T-helper 1 cell treated with Interleukin-12 subunit alpha and Interleukin-12 subunit beta and Interleukin-4 antibody, amounts not matched to agents 30 μg/mL and 1 μg/mL, for 36 hours (primary cell): ENCODE data around the gene PPP1R3E.

ENCODE experiments used
- H3K27ac Mint-ChIP-seq: one replicate; pipeline ENCODE4 v1.8.0; 2021; ENCODE audit warnings: mild to moderate bottlenecking, mixed read lengths
- H3K27me3 Mint-ChIP-seq: one replicate; pipeline ENCODE4 v1.8.0; 2021; ENCODE audit warnings: low read depth, mixed read lengths
- H3K36me3 Mint-ChIP-seq: one replicate; pipeline ENCODE4 v1.8.0; 2021; ENCODE audit warnings: low read depth, mixed read lengths
- H3K4me1 Mint-ChIP-seq: one replicate; pipeline ENCODE4 v1.8.0; 2021; ENCODE audit warnings: low read depth, mixed read lengths
- H3K4me3 Mint-ChIP-seq: one replicate; pipeline ENCODE4 v1.8.0; 2021; ENCODE audit warnings: mild to moderate bottlenecking, moderate library complexity, mixed read lengths
- H3K9me3 Mint-ChIP-seq: one replicate; pipeline ENCODE4 v1.8.0; 2021; ENCODE audit warnings: mixed read lengths

The PPP1R3E gene, protein sequence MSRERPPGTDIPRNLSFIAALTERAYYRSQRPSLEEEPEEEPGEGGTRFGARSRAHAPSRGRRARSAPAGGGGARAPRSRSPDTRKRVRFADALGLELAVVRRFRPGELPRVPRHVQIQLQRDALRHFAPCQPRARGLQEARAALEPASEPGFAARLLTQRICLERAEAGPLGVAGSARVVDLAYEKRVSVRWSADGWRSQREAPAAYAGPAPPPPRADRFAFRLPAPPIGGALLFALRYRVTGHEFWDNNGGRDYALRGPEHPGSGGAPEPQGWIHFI

DNA sequence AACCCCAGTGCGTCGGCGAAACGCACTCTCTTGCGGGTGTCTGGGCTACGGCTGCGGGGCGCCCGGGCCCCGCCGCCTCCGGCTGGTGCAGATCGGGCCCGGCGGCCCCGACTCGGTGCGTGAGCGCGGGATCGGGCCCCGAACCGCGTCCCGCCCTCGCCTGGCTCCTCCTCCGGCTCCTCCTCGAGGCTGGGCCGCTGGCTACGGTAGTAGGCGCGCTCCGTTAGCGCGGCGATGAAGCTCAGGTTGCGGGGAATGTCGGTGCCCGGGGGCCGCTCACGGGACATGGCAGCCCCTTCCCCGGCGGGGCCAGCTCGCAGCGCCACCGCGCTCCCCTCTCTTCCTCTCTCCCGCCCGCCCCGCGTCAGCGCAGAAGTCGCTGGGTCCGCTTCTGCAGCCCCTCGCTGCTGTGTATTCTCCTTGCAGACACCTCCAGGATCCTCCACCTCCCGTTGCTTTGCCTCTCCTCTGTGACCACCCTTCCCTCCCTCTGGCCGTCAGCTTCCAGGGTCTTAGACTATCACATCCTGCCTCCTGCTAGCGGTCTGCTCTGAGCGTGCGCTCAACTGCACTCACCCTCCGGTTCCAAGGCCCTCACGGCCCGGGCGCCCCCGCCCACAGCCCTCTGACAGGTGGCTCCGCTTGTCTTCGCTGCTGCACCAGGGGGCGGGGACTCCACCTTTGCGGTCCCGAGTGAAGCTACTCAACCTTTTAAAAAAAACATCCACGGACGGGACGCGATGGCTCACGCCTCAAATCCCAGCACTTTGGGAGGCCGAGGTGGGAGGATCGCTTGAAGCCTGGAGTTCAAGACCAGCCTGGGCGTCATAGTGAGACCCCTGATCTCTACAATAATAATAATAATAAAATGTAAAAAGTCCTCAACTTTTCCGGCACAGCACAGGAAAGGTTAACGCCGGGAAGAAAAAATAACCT is at the start of gene PPP1R3E:
Gene PPP1R3E, minus strand, starts transcription at position 570 of the 936 bp plus-strand sequence. Its CDS starts 283 bp downstream, at position 287.
- peak within 1 kb of the TSS; percentile 100 for H3K4me3 Mint-ChIP-seq
- H3K27me3 Mint-ChIP-seq, result peaks cover 5% of the 10 kb centered on the region
- peaks cover 4% of the 10 kb centered on the region for H3K36me3 Mint-ChIP-seq
- H3K9me3 Mint-ChIP-seq, result no peaks in the 10 kb centered on the region
- peak within 1 kb of the TSS; percentile 100 for H3K27ac Mint-ChIP-seq
- peaks cover 25% of the 10 kb centered on the region for H3K4me1 Mint-ChIP-seq

DNA sequence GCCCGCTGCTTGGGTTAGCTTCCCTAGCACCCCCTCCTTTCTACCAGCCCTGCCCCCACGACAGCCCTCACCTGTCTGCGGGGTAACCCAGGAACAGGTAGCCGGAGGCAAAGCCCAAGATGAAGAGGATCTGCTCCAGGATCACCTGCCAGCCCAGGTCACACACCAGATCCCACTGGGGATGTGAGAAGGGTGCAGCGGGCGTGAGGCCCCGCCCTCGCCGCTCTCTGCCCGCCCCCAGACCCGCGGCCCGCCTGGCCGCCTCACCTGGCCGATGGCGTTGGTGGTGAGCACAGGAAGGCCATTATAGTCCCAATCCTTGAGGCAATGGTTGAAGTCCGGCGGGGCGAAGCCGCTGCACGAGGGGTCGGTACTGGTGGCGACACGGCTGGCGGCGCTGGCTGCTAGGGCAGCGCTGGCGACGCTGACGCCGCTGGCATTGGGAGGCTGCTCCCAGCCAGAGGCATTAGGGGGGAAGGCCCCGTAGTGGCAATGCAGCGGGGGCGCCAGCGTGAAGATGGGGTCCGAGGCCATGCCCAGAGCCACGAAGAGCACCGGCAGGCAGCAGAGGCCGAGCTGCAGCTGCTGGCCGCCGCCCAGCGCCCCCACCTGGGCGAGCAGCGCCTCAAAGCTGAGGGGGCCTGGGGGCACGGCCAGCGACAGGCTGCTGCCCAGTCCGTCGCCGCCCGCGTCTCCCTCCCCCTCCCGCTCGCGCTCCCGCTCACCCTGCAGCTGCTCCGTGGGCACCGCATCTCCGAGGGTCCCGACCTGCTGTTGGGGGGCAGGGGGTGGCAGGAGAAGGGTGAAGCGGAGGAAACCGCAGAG is 49.2 kb upstream of the PPP1R3E start:
- peaks cover 45% of the 10 kb centered on the region for H3K27me3 Mint-ChIP-seq
- no peaks in the 10 kb centered on the region for H3K9me3 Mint-ChIP-seq
- peaks cover 7% of the 10 kb centered on the region for H3K4me1 Mint-ChIP-seq
- H3K36me3 Mint-ChIP-seq, result peaks cover 2% of the 10 kb centered on the region
- H3K4me3 Mint-ChIP-seq, result peak overlapping the region; percentile 66
- H3K27ac Mint-ChIP-seq, result no peak overlapping the region

DNA sequence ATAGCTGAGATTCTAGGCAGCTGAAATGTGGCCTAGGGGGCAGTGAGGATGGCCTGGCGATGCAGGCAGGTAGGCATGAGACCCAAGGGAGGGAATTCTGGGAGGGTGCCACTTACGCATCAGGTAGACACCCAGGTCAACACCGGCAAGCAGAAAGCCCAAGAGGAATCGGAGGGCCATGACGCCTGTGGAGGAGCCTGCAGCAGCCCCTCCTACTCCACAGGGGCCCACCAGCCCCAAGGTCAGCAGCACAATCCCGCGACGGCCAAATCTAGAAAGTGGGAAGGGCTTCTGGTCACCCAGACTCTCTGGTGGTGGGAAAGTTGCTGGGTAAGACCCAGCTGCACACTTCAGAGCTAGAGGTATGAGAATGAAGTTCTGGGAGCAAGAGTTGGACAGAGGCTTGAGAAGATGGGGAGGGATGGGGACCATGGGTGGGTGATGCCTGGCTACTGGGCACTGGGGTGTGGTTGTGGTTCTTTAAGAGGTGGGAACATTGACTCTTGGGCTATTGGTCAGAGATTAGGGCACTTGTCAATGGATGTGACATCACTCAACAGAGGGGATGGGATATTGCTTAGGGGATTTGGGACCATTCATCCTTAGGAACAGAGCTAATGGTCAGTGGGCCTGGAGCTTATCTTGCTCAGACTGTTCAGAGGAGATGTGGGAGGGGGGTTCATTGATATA is 46.6 kb upstream of the PPP1R3E start:
- H3K27ac Mint-ChIP-seq, result no peak overlapping the region
- H3K9me3 Mint-ChIP-seq, result no peaks in the 10 kb centered on the region
- H3K4me3 Mint-ChIP-seq, result no peak overlapping the region
- peaks cover 7% of the 10 kb centered on the region for H3K4me1 Mint-ChIP-seq
- H3K27me3 Mint-ChIP-seq, result peaks cover 33% of the 10 kb centered on the region
- H3K36me3 Mint-ChIP-seq, result peaks cover 2% of the 10 kb centered on the region

DNA sequence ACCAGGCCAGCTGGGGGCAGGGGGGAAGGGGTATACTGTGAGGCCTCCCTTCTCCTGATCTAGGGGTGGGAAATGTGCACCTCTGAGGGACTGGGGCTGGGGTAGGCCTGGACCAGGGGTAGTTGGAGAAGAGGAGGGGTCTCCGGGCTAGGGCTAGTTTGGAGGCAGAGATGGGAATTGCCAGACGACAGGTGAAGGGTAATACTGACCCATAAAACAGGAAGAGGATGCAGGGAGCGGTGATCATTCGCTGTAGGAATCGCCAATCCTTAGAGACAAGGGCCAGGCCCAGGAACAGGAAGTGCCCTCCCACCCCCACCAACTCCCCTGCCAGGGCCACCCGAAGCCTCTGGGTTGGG is 45.6 kb upstream of the PPP1R3E start:
- no peaks in the 10 kb centered on the region for H3K9me3 Mint-ChIP-seq
- no peak overlapping the region for H3K4me3 Mint-ChIP-seq
- peaks cover 25% of the 10 kb centered on the region for H3K27me3 Mint-ChIP-seq
- H3K4me1 Mint-ChIP-seq, result peaks cover 5% of the 10 kb centered on the region
- H3K27ac Mint-ChIP-seq, result no peak overlapping the region
- H3K36me3 Mint-ChIP-seq, result peaks cover 2% of the 10 kb centered on the region

DNA sequence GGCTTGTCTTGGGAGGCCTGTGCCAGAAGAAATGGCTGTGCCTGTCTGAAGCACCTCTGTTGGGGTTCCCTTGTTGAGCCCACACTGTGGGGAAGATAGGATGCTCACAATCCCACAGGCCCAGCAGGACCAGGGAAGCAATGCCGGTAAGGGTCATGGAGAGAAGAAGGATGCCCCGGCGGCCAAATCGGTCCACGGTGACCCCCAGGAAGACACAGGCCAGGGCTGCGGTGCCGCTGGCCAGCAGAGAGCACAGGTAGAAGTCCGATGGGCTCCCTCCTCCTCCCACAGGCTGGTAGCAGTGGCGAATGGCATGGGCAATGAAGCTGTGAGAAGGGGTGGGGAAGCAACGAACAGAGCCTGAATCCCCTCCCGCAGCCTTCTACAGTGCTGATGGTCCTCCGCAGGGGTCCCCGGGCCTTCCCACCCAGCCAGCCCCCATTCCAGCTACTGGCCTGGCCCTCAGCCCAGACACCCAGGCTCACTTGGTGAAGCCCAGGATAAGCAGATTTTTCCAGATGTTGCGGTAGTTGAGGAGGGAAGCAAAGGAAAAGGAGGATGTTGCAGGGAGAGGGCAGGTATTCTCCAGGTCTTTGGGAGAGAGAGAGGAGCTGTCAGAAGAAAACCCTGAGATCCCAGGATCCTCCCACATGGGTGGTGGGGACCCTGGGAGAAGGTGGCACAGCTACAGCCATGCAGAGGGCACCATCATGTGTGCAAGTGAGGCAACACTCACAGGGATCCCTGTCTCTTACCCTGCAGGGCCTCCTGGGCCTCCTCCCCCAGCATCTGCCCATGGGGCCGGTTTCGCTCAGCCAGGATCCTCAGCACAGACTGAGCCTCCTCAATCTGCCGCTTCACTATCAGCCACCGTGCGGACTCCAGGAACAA is 45.0 kb upstream of the PPP1R3E start:
- peaks cover 2% of the 10 kb centered on the region for H3K36me3 Mint-ChIP-seq
- peaks cover 25% of the 10 kb centered on the region for H3K27me3 Mint-ChIP-seq
- peaks cover 2% of the 10 kb centered on the region for H3K4me1 Mint-ChIP-seq
- no peaks in the 10 kb centered on the region for H3K9me3 Mint-ChIP-seq
- H3K4me3 Mint-ChIP-seq, result no peak overlapping the region
- no peak overlapping the region for H3K27ac Mint-ChIP-seq

DNA sequence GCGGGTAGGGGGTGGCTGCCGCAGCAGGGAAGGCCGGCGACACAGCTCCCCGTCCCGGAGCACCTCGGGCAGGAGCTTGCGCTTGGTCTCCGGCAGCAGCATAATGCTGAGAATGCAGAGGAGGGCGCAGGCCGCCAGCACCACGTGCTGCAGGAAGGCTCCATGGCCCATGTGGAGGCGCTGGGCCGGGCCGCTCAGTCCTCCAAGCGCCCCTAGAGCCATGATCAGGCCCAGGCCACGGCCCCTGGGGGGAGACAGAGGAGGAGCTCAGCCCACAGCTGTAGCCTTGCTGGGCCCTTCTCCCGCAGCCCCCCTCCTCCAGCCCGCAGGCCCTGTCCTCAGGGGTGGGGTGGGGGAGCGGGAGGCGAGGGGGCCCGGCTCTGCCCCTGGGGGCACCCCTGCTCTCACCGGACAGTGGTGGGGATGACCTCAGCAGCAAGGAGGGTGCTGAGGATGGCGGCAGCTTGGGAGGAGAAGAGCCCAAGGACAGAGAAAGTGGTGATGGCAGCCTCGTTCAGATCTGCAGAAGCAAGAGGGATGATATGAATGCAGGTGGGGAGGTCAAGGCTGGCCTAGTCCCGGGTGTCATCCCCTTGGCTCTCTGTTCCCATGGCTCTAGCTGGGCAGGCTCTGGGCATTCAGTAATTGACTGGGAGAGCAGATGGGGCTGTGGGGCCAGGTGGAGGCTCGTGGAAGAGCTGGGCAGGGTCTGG is 44.2 kb upstream of the PPP1R3E start:
- Mint-ChIP-seq H3K4me3 (no peak overlapping the region), H3K27me3 (peaks cover 27% of the 10 kb centered on the region), H3K9me3 (no peaks in the 10 kb centered on the region), H3K4me1 (peaks cover 2% of the 10 kb centered on the region), H3K36me3 (peaks cover 2% of the 10 kb centered on the region), H3K27ac (no peak overlapping the region)

DNA sequence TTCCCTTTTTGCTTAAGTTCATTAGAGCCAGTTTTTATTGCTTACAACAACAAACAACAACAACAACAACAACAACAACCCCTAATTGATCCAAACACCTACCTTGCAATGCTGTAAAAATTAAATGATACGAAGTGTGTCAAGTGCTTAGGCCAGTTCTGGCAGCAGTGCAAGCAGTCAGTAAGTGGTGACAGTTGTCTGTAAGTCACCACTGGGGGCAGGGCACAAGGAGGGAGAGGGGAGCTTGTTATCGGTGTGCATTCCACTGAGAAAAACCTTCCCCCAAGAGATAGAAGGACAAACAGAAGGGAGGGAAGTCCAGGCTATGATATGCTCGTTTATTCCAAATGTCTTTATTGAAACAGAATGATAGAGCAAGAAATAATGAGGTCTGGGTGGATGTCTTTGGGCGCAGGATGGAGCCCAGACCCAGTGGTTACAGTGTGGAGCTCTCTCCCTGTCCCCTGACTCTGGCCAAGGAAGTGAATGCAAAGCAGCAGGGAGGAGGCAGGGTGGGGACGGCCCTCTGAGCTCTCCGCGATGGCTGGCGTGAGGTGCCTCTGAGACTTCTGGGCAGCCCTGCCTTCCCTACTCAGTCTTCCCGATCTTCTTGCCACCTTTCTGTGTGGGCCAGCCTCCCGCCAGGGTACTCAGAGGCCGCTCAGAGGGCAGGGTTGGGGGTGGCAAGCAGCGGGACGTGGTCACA is 43.5 kb upstream of the PPP1R3E start:
- H3K36me3 Mint-ChIP-seq, result peaks cover 2% of the 10 kb centered on the region
- no peaks in the 10 kb centered on the region for H3K9me3 Mint-ChIP-seq
- no peak overlapping the region for H3K27ac Mint-ChIP-seq
- H3K4me3 Mint-ChIP-seq, result no peak overlapping the region
- peaks cover 2% of the 10 kb centered on the region for H3K4me1 Mint-ChIP-seq
- H3K27me3 Mint-ChIP-seq, result peaks cover 23% of the 10 kb centered on the region

DNA sequence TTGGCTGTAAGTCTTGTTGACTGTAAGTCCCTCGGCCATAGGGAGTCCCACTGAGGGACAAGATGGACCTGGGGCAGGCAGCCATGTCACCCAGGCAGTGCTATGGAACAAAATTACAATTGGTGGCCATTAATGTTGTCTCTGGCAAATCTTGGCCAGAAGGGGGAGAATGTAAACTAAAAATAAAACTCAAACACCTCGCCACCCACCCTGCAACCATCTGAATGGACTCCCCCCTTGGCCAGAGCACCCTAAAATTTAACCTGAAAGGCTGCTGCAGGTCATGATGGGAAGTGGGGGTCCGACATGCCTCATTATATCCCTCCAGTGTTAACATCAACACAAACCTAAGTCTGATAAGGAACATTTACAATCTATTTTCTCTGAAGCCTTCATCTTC is 41.8 kb upstream of the PPP1R3E start:
- no peaks in the 10 kb centered on the region for H3K9me3 Mint-ChIP-seq

DNA sequence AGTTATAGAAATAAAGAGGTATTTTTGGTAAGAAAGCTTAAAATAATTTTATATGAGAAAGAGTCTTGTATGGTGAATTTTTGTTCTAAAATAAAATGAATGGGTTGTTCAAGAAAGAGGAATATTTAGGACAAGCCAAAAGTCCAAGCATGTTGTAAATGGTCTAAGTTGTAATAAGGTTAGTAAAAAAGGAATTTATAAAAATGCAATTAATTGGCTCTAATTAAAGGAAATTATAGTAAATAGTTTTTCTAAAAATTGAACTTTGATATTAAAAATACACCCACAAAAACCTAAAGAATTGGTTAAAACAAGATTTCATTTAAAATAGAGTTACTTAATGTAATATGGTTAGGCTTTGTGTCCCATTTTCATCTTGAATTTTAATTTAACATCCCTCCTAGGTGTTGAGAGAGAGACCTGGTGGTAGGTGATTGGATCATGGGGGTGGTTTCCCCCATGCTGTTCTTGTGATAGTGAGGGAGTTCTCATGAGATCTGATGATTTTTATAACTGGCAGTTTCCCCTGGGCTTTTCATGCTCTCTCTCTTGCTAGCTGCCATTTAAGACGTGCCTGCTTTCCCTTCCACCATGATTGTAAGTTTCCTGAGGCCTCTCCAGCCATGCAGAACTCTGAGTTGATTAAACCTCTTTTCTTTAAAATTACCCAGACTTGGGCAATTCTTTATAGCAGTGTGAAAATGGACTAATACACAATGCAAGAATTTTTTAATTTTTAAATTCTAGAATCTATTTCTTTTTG is 37.0 kb upstream of the PPP1R3E start:
- Mint-ChIP-seq H3K27me3 (peaks cover 42% of the 10 kb centered on the region), H3K9me3 (no peaks in the 10 kb centered on the region), H3K27ac (no peak overlapping the region), H3K36me3 (no peaks in the 10 kb centered on the region), H3K4me1 (no peaks in the 10 kb centered on the region), H3K4me3 (no peak overlapping the region)

More for the DNA sequence above, 41.8 kb upstream of the PPP1R3E start:
- no peaks in the 10 kb centered on the region for H3K4me1 Mint-ChIP-seq
- H3K27me3 Mint-ChIP-seq, result peaks cover 23% of the 10 kb centered on the region
- H3K4me3 Mint-ChIP-seq, result no peak overlapping the region
- no peak overlapping the region for H3K27ac Mint-ChIP-seq
- no peaks in the 10 kb centered on the region for H3K36me3 Mint-ChIP-seq

DNA sequence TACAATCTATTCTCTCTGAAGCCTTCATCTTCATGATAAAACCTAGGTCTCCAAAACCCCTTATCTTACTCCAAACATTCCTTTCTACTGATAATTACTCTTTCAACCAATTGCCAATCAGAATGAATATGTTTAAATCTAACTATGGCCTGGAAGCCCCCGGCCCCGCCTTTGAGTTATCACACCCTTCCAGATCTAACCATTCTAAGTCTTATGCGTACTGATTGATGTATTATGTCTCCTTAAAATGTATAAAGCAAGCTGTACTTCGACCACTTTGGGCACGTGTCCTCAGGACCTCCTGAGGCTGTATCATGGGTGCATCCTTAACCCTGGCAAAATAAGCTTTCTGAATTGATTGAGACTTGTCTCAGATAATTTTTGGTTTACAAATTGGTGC is 33.0 kb upstream of the PPP1R3E start:
- Mint-ChIP-seq H3K36me3 (no peaks in the 10 kb centered on the region), H3K27ac (no peak overlapping the region), H3K4me3 (no peak overlapping the region), H3K27me3 (peaks cover 29% of the 10 kb centered on the region), H3K4me1 (no peaks in the 10 kb centered on the region), H3K9me3 (no peaks in the 10 kb centered on the region)

DNA sequence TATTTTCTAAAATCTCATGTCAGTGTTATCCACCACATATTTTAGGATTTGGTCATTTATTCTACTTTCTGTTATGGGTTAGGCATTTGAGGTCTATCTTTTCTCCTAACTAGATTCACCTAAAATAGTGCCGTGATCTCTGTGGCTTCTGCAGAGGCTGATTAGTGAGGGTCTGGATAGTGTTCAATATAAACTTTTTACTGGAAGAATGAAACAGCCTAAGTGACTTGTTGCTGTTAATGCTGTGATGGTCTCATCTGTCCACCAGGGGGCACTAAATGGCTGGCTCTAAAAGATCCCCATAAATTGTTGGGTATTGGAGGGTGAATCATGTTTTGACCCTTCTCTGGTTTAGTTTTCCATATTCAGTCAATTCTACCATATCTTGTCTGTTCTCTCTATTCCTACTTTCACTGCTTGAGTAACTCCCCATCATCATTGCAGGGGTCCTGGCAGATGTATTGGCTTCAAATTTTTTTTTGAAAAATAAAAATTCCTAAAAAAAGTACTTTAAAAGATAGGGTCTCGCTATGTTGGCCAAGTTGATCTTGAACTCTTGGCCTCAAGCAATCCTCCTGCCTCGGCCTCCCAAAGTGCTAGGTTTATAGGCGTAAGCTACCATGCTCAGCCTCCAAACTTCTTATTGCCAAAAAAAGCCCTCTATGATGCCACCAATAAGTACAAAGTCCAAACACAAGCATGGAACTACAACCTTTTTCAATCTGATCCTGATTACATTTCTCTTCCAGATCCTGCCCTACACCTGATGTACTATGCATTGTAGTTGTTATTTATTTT is 25.5 kb upstream of the PPP1R3E start:
- Mint-ChIP-seq H3K4me1 (peaks cover 6% of the 10 kb centered on the region), H3K9me3 (no peaks in the 10 kb centered on the region), H3K36me3 (peaks cover 20% of the 10 kb centered on the region), H3K4me3 (no peak overlapping the region), H3K27me3 (no peaks in the 10 kb centered on the region), H3K27ac (no peak overlapping the region)
